ENCODE results near the gene FPGT. TPM values are rescaled to one million over a fixed set of nuclear protein-coding genes. Genes with fewer than 3 reads are reported as not detected.
A peak's percentile ranks its signal among the peaks of the same experiment; 100 is the strongest.

FPGT gene
- total and polyA plus RNA-seq, 2 of the 8 experiments (the other 6 are each of a cell fraction or from before 2014, with no cell fraction given), result 1.3 to 4.1 TPM

- TF ChIP-seq MAX (IDR thresholded peaks at IDR 0.05) (0 out of 2 replicates have a peak, but pooled peaks have one; percentile 10), SP1 (IDR thresholded peaks at IDR 0.05; ENCODE audit: low read depth, low read length) (0 out of 2 replicates have a peak, but pooled peaks have one; percentile 41), POLR2AphosphoS5 (IDR thresholded peaks at IDR 0.05; ENCODE audit: low read depth, low read length) (0 out of 2 replicates have a peak, but pooled peaks have one; percentile 38), PHF8 (conservative IDR thresholded peaks at IDR 0.05; ENCODE audit: low read depth, low read length) (peak; percentile 52; the same call in 1 of the 2 replicates), TAF1 (IDR thresholded peaks at IDR 0.05; ENCODE audit: low read depth, low read length) (peak; percentile 64), RNF2 (IDR thresholded peaks at IDR 0.05; ENCODE audit: borderline replicate concordance, low read depth, low read length, missing control alignments, poor library complexity, severe bottlenecking) (no peak), BCL11A (IDR thresholded peaks at IDR 0.05; ENCODE audit: low read depth in 2 of 2, low read length in 2 of 2) (no peak), TBP (IDR thresholded peaks at IDR 0.05; ENCODE audit: low read depth, low read length) (peak; percentile 53), CBX8 (IDR thresholded peaks at IDR 0.05; ENCODE audit: borderline replicate concordance, low read depth, low read length) (no peak), POLR2A (IDR thresholded peaks at IDR 0.05; ENCODE audit: control extremely low read depth in 1 of 2, low read depth in 2 of 2, low read length in 2 of 2) (peak in 1 of 2 experiments; percentile 61; a peak in 2 of 3 replicates), KDM4A (IDR thresholded peaks at IDR 0.05; ENCODE audit: low read depth, low read length, severe bottlenecking) (peak; percentile 82), SUZ12 (IDR thresholded peaks at IDR 0.05; ENCODE audit: low read length) (no peak)
Measured at GRCh38 chr1:74197657-74198552, at the start of gene FPGT, which contains the start of gene LRRIQ3 (continued).

Data from H1 (cell line).